GM18867 (cell line): ENCODE measurements around the gene BRD4.

Experiments
- ATAC-seq: cut with Tn5 transposase; IDR thresholded peaks from one replicate; pipeline ENCODE4 v1.9.1; 2021; ENCODE audit warnings: mild to moderate bottlenecking, moderate library complexity; ENCODE audit not compliant: unreplicated experiment

BRD4 gene

GRCh38 chr19:15234431-15235130 lies 97.8 kb downstream of the BRD4 start:
- no peak for ATAC-seq

GRCh38 chr19:15231271-15231670 lies 101.1 kb downstream of the BRD4 start:
- ATAC-seq: no peak

- no peak for ATAC-seq
Measured at GRCh38 chr19:15227261-15227660, 105.1 kb downstream of the BRD4 start.

- no peak for ATAC-seq
Measured at GRCh38 chr19:15225760-15226159, 106.6 kb downstream of the BRD4 start.

GRCh38 chr19:15223649-15224361 lies 108.5 kb downstream of the BRD4 start:
- ATAC-seq: no peak

GRCh38 chr19:15222738-15223648 lies 109.3 kb downstream of the BRD4 start:
- ATAC-seq: peak; percentile 75

- no peak for ATAC-seq
Measured at GRCh38 chr19:15220833-15221232, 111.5 kb downstream of the BRD4 start.

GRCh38 chr19:15218501-15218900 lies 113.8 kb downstream of the BRD4 start:
- ATAC-seq: no peak

GRCh38 chr19:15216363-15216762 lies 116.0 kb downstream of the BRD4 start:
- no peak for ATAC-seq

GRCh38 chr19:15213715-15214381 lies 118.5 kb downstream of the BRD4 start:
- ATAC-seq: no peak

- ATAC-seq: no peak
Measured at GRCh38 chr19:15212711-15213110, 119.6 kb downstream of the BRD4 start.

- ATAC-seq: no peak
Measured at GRCh38 chr19:15210323-15210781, 122.0 kb downstream of the BRD4 start.

GRCh38 chr19:15201374-15202023 lies 130.8 kb downstream of the BRD4 start:
- ATAC-seq: no peak

- no peak for ATAC-seq
Measured at GRCh38 chr19:15200553-15201364, 131.6 kb downstream of the BRD4 start, which contains the start of gene NOTCH3. Gene NOTCH3 (minus strand): TSS chr19:15200995. CDS start chr19:15200905, 90 bp downstream.

GRCh38 chr19:15199661-15200552 lies 132.4 kb downstream of the BRD4 start:
- ATAC-seq: no peak

GRCh38 chr19:15198951-15199660 lies 133.2 kb downstream of the BRD4 start:
- ATAC-seq: no peak

- no peak for ATAC-seq
Measured at GRCh38 chr19:15197942-15198341, 134.4 kb downstream of the BRD4 start.
